Thoracic aorta (tissue), 2 donors: ENCODE measurements around the gene FSTL4. TPM values are rescaled to one million over a fixed set of nuclear protein-coding genes. Genes with fewer than 3 reads are reported as not detected.

ENCODE experiments used
- ATAC-seq: fragments of 150-250 bp; one replicate; pipeline ENCODE4 v1.8.0; 2017; ENCODE audit warnings: low read depth; ENCODE audit not compliant: insufficient number of reproducible peaks, low FRiP score
- DNase-seq: peaks from one replicate; pipeline ENCODE4 v3.0.0-alpha.2; 2020; ENCODE audit warnings: low spot score
- H3K27ac ChIP-seq, 2 donors: fragments of 200-600 bp; sonication (generic); 1 replicate in 1 of 2; 2 replicates in 1 of 2; pipeline ENCODE4 v1.5.1; 2016; ENCODE audit warnings: mild to moderate bottlenecking in 2 of 2, moderate library complexity in 2 of 2
- H3K27me3 ChIP-seq: fragments of 200-600 bp; sonication (generic); replicated peaks from 2 replicates; pipeline ENCODE4 v1.6.0; 2016; ENCODE audit warnings: mild to moderate bottlenecking; ENCODE audit not compliant: insufficient read depth
- H3K36me3 ChIP-seq: fragments of 200-600 bp; sonication (generic); one replicate; pipeline ENCODE4 v1.5.1; 2016
- H3K4me1 ChIP-seq, 2 donors: fragments of 200-600 bp; sonication (generic); 1 replicate in 1 of 2; 2 replicates in 1 of 2; pipeline versions ENCODE4 v1.5.1 to v1.6.0; 2016; ENCODE audit warnings: low read depth in 2 of 2, mild to moderate bottlenecking in 1 of 2; ENCODE audit not compliant: control insufficient read depth in 1 of 2
- H3K4me3 ChIP-seq: fragments of 200-600 bp; sonication (generic); 2 replicates; pipeline ENCODE4 v1.5.1; 2016; ENCODE audit warnings: mild to moderate bottlenecking
- H3K9me3 ChIP-seq: fragments of 200-600 bp; sonication (generic); 2 replicates; pipeline ENCODE4 v1.5.1; 2016
- CTCF ChIP-seq: fragments of 200-600 bp; sonication (generic); IDR thresholded peaks from one replicate; pipeline ENCODE4 v1.5.1; 2019; ENCODE audit warnings: antibody characterized with exemption
- total RNA-seq, 2 donors: library from RNA; depleted of rRNA; stranded (reverse); fragments of >200 nt; gene quantifications; one replicate each; pipeline versions ENCODE4 v1.1.0 to v1.2.3, GENCODE V29; 2016

The FSTL4 gene
- total RNA-seq, 2 donors from 2014 or later: not detected

GRCh38 chr5:133331941-133332340, 280.4 kb downstream of the FSTL4 start:
- no peak for ATAC-seq
- Histone ChIP-seq H3K27ac (no peak overlapping the region), H3K9me3 (no peaks in the 10 kb centered on the region), H3K4me1 (no peaks in the 10 kb centered on the region), H3K4me3 (no peak overlapping the region), H3K36me3 (no peaks in the 10 kb centered on the region), H3K27me3 (no peaks in the 10 kb centered on the region)
- no peak for DNase-seq
- TF ChIP-seq CTCF: no peak

- no peak for ATAC-seq
- Histone ChIP-seq H3K4me3 (no peak overlapping the region), H3K27ac (no peak overlapping the region), H3K4me1 (no peaks in the 10 kb centered on the region), H3K9me3 (no peaks in the 10 kb centered on the region), H3K36me3 (no peaks in the 10 kb centered on the region), H3K27me3 (no peaks in the 10 kb centered on the region)
- TF ChIP-seq CTCF: no peak
- DNase-seq: no peak
These were observed 281.4 kb downstream of the FSTL4 start for GRCh38 chr5:133330956-133331355.

- no peak for ATAC-seq
- no peak for TF ChIP-seq CTCF
- no peaks in the 10 kb centered on the region for H3K9me3 ChIP-seq
- no peaks in the 10 kb centered on the region for H3K36me3 ChIP-seq
- no peak overlapping the region for H3K4me3 ChIP-seq
- H3K27ac ChIP-seq: no peak overlapping the region
- H3K4me1 ChIP-seq: no peaks in the 10 kb centered on the region
- no peaks in the 10 kb centered on the region for H3K27me3 ChIP-seq
- DNase-seq: no peak
These were observed 283.5 kb downstream of the FSTL4 start for GRCh38 chr5:133328800-133329199.

GRCh38 chr5:133327946-133328401, 284.4 kb downstream of the FSTL4 start:
- Histone ChIP-seq H3K9me3 (no peaks in the 10 kb centered on the region), H3K27ac (no peak overlapping the region), H3K4me3 (no peak overlapping the region), H3K4me1 (no peaks in the 10 kb centered on the region), H3K36me3 (no peaks in the 10 kb centered on the region), H3K27me3 (no peaks in the 10 kb centered on the region)
- no peak for TF ChIP-seq CTCF
- no peak for ATAC-seq
- DNase-seq: no peak

- no peak for TF ChIP-seq CTCF
- Histone ChIP-seq H3K4me3 (no peak overlapping the region), H3K27ac (no peak overlapping the region), H3K9me3 (no peaks in the 10 kb centered on the region), H3K36me3 (no peaks in the 10 kb centered on the region), H3K27me3 (no peaks in the 10 kb centered on the region), H3K4me1 (no peaks in the 10 kb centered on the region)
- DNase-seq (no peak), ATAC-seq (no peak)
These were observed 286.0 kb downstream of the FSTL4 start for GRCh38 chr5:133326361-133326760.
